ENCODE results near the gene TRIM56.
"Not testable (repeated sequence)": the region's sequence is repeated elsewhere in the genome, so short reads cannot be mapped to it uniquely, and the experiment has no call there.

TRIM56 gene

GRCh38 chr7:101103701-101104100, 18.4 kb downstream of the TRIM56 start:
- H3K27me3 ChIP-seq (ENCODE audit: insufficient read depth, low read length); H3K27ac ChIP-seq (ENCODE audit: low read depth, low read length): not testable (repeated sequence)

DNA sequence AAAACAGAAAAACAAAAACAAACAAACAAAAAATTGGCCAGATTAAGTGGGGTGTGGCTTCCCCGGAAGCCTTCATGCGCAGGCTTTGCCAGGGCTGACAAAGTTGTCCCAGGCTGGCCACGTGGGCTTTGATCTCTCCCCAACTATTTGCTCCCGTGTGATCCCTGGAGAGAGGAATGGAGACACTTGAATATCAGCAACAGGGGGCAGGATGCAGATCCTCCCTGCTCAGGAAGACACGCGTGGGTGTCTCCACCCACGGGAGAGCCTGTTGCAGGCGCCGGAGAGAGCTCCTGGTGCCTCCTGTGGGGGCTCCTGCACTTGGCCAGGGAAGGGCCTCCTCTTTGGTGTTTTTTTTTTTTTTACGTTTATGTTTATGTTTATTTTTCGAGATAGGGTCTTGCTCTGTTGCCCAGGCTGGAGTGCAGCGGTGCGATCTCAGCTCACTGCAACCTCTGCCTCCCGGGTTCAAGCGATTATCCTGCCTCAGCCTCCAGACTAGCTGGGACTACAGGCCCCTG, 19.0 kb downstream of the TRIM56 start:
- Histone ChIP-seq H3K4me1 (ENCODE audit: insufficient read depth, low read length) (peaks cover 11% of the 10 kb centered on the region; the same call in 1 of the 2 replicates), H3K4me3 (ENCODE audit: low read length) (no peak overlapping the region), H3K27ac (ENCODE audit: low read depth, low read length) (no peak overlapping the region), H3K9ac (ENCODE audit: low read depth, low read length) (no peak overlapping the region), H3K27me3 (ENCODE audit: insufficient read depth, low read length) (no peaks in the 10 kb centered on the region), H3K9me3 (ENCODE audit: insufficient read depth, low read depth, low read length) (no peaks in the 10 kb centered on the region), H3K36me3 (ENCODE audit: insufficient read depth, low read length) (no peaks in the 10 kb centered on the region)
- 82% methylated on average over 15 of the region's 15 CpGs for WGBS

More at GRCh38 chr7:101103701-101104100, 18.4 kb downstream of the TRIM56 start:
- 93% methylated on average over 10 of the region's 10 CpGs for WGBS
- peaks cover 12% of the 10 kb centered on the region; the same call in 1 of the 2 replicates for H3K4me1 ChIP-seq (ENCODE audit: insufficient read depth, low read length)
- not testable (repeated sequence) for H3K4me3 ChIP-seq (ENCODE audit: low read length); H3K36me3 ChIP-seq (ENCODE audit: insufficient read depth, low read length); H3K9ac ChIP-seq (ENCODE audit: low read depth, low read length); H3K9me3 ChIP-seq (ENCODE audit: insufficient read depth, low read depth, low read length)

DNA sequence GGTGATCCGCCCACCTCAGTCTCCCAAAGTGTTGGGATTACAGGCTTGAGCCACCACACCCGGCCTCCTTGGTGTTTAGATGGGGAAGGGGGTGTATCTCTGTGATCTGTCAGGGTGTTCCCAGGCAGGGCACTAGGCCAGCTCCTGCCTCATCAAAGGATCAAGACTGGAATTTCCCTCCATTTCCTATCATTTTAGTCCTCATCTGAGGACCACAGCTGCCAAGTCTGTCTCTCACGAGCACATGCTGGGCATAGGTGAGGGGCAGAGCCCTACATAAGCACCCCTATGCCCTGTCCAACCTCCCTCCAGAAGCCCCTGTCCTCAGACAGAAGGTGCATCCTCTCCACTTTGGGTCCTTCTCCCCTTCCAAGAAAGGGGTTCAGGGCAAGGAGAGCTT, 19.5 kb downstream of the TRIM56 start:
- Histone ChIP-seq H3K27ac (ENCODE audit: low read depth, low read length) (no peak overlapping the region), H3K9ac (ENCODE audit: low read depth, low read length) (no peak overlapping the region), H3K4me1 (ENCODE audit: insufficient read depth, low read length) (peaks cover 7% of the 10 kb centered on the region; the same call in 1 of the 2 replicates), H3K4me3 (ENCODE audit: low read length) (no peak overlapping the region), H3K27me3 (ENCODE audit: insufficient read depth, low read length) (no peaks in the 10 kb centered on the region), H3K9me3 (ENCODE audit: insufficient read depth, low read depth, low read length) (no peaks in the 10 kb centered on the region), H3K36me3 (ENCODE audit: insufficient read depth, low read length) (no peaks in the 10 kb centered on the region)
- WGBS, result 90% methylated on average over 3 of the region's 3 CpGs

DNA sequence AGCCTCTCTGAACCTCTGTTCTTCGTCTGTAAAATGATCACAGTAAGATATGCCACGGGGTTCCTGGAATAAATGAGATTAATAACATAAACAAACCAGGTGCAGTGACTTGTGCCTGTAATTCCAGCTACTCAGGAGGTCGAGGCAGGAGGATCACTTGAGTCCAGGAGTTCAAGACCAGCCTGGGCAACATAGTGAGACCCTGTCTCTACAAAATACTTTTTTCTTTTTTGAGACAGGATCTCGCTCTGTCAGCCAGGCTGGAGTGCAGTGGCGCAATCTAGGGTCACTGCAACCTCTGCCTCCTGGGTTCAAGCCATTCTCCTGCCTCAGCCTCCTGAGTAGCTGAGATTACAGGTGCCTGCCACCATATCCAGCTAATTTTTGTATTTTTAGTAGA, 20.0 kb downstream of the TRIM56 start:
- not testable (repeated sequence) for H3K27ac ChIP-seq (ENCODE audit: low read depth, low read length); H3K9me3 ChIP-seq (ENCODE audit: insufficient read depth, low read depth, low read length); H3K36me3 ChIP-seq (ENCODE audit: insufficient read depth, low read length); H3K27me3 ChIP-seq (ENCODE audit: insufficient read depth, low read length); H3K4me1 ChIP-seq (ENCODE audit: insufficient read depth, low read length); H3K4me3 ChIP-seq (ENCODE audit: low read length); H3K9ac ChIP-seq (ENCODE audit: low read depth, low read length)
- 95% methylated on average over 5 of the region's 5 CpGs for WGBS

DNA sequence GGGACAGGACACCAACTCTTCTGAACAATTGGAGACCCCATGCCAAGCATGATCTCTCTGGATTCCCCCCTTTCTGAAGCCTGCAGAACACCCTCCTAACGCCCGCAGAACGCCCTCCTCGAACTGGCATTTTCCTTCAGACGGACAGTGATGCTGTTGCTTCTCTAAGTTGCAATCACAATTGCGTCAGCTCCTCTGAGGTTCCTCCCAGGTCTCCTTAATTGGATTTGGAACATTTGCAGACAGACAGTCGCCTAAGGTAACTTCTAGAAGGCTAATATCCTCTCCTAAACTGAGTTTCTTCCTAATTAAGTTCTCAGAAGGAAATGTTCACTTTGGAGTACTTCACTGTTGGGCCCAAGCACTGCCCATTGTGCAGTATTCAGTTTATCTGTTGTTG, 21.1 kb downstream of the TRIM56 start:
- Histone ChIP-seq H3K36me3 (ENCODE audit: insufficient read depth, low read length) (no peaks in the 10 kb centered on the region), H3K27me3 (ENCODE audit: insufficient read depth, low read length) (no peaks in the 10 kb centered on the region; the same call in 1 of the 2 replicates), H3K9me3 (ENCODE audit: insufficient read depth, low read depth, low read length) (no peaks in the 10 kb centered on the region), H3K4me3 (ENCODE audit: low read length) (no peak overlapping the region), H3K27ac (ENCODE audit: low read depth, low read length) (no peak overlapping the region), H3K4me1 (ENCODE audit: insufficient read depth, low read length) (no peaks in the 10 kb centered on the region), H3K9ac (ENCODE audit: low read depth, low read length) (no peak overlapping the region)
- 93% methylated on average over 7 of the region's 7 CpGs for whole genome bisulfite sequencing

GRCh38 chr7:101108330-101108857, 23.1 kb downstream of the TRIM56 start:
- WGBS, result 84% methylated on average over 16 of the region's 16 CpGs
- H3K27ac ChIP-seq (ENCODE audit: low read depth, low read length), result no peak overlapping the region
- H3K4me1 ChIP-seq (ENCODE audit: insufficient read depth, low read length), result no peaks in the 10 kb centered on the region
- no peak overlapping the region for H3K4me3 ChIP-seq (ENCODE audit: low read length)
- H3K9me3 ChIP-seq (ENCODE audit: insufficient read depth, low read depth, low read length), result no peaks in the 10 kb centered on the region
- no peak overlapping the region for H3K9ac ChIP-seq (ENCODE audit: low read depth, low read length)
- H3K27me3 ChIP-seq (ENCODE audit: insufficient read depth, low read length), result no peaks in the 10 kb centered on the region; the same call in 1 of the 2 replicates
- H3K36me3 ChIP-seq (ENCODE audit: insufficient read depth, low read length), result no peaks in the 10 kb centered on the region

DNA sequence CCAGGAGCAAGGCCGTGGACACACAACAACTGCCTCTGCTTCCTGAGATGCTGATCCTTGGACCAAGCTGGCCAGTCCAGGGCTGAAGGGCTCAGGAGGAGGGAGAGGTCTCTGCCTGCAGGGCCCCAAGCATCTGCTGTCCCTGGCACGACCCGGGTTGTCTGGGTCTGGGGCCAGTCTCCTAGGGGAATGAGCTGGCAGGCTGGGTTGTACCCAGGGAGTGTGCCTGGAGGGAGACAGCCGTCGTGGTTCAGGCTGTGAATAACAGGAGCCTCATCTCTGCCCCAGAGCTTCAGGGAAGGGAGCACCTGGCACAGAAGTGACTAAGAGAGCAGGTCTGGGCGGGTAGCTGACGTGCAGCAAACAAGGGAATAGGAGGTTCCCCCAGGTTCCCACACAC, 23.7 kb downstream of the TRIM56 start:
- Histone ChIP-seq H3K27ac (ENCODE audit: low read depth, low read length) (no peak overlapping the region), H3K36me3 (ENCODE audit: insufficient read depth, low read length) (no peaks in the 10 kb centered on the region), H3K27me3 (ENCODE audit: insufficient read depth, low read length) (no peaks in the 10 kb centered on the region; the same call in 1 of the 2 replicates), H3K4me3 (ENCODE audit: low read length) (no peak overlapping the region), H3K9ac (ENCODE audit: low read depth, low read length) (no peak overlapping the region), H3K9me3 (ENCODE audit: insufficient read depth, low read depth, low read length) (no peaks in the 10 kb centered on the region), H3K4me1 (ENCODE audit: insufficient read depth, low read length) (no peaks in the 10 kb centered on the region)
- WGBS, result 91% methylated on average over 7 of the region's 7 CpGs

- no peaks in the 10 kb centered on the region for H3K9me3 ChIP-seq (ENCODE audit: insufficient read depth, low read depth, low read length)
- no peaks in the 10 kb centered on the region for H3K36me3 ChIP-seq (ENCODE audit: insufficient read depth, low read length)
- H3K4me3 ChIP-seq (ENCODE audit: low read length), result no peak overlapping the region
- H3K9ac ChIP-seq (ENCODE audit: low read depth, low read length), result no peak overlapping the region
- H3K27me3 ChIP-seq (ENCODE audit: insufficient read depth, low read length), result no peaks in the 10 kb centered on the region; the same call in 1 of the 2 replicates
- no peak overlapping the region for H3K27ac ChIP-seq (ENCODE audit: low read depth, low read length)
- H3K4me1 ChIP-seq (ENCODE audit: insufficient read depth, low read length), result no peaks in the 10 kb centered on the region
- 94% methylated on average over 6 of the region's 6 CpGs for WGBS
Measured at GRCh38 chr7:101109368-101109767, 24.1 kb downstream of the TRIM56 start.

GRCh38 chr7:101111261-101111660, 26.0 kb downstream of the TRIM56 start:
- Histone ChIP-seq H3K27ac (ENCODE audit: low read depth, low read length) (no peak overlapping the region), H3K27me3 (ENCODE audit: insufficient read depth, low read length) (no peaks in the 10 kb centered on the region; the same call in 1 of the 2 replicates), H3K9me3 (ENCODE audit: insufficient read depth, low read depth, low read length) (no peaks in the 10 kb centered on the region), H3K4me3 (ENCODE audit: low read length) (no peak overlapping the region), H3K4me1 (ENCODE audit: insufficient read depth, low read length) (no peaks in the 10 kb centered on the region), H3K9ac (ENCODE audit: low read depth, low read length) (no peak overlapping the region), H3K36me3 (ENCODE audit: insufficient read depth, low read length) (no peaks in the 10 kb centered on the region)
- 85% methylated on average over 5 of the region's 5 CpGs for WGBS

DNA sequence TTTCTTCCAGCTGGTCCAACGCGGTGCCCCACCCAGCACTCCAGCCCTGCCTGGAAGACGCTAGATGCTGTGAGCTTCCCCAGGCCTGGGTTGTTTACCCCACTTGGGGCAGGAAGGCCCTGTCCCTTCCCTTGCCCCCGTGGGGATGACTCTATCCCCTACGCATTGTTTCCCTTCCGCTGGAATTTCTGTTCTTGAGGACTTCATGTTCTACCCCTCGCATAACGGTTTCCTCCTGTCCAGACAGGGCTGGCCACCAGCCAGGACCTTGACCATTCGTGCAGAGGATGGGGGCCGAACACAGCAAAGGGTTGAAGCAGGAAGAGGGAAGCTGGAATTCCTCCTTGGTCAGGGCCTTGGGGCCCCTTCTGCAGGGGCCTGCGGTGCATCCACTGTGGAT, 27.0 kb downstream of the TRIM56 start:
- H3K4me1 ChIP-seq (ENCODE audit: insufficient read depth, low read length), result no peaks in the 10 kb centered on the region
- H3K27me3 ChIP-seq (ENCODE audit: insufficient read depth, low read length), result no peaks in the 10 kb centered on the region; the same call in 1 of the 2 replicates
- no peaks in the 10 kb centered on the region for H3K9me3 ChIP-seq (ENCODE audit: insufficient read depth, low read depth, low read length)
- H3K4me3 ChIP-seq (ENCODE audit: low read length), result no peak overlapping the region
- no peak overlapping the region for H3K9ac ChIP-seq (ENCODE audit: low read depth, low read length)
- 89% methylated on average over 10 of the region's 11 CpGs for WGBS
- no peaks in the 10 kb centered on the region for H3K36me3 ChIP-seq (ENCODE audit: insufficient read depth, low read length)
- H3K27ac ChIP-seq (ENCODE audit: low read depth, low read length), result no peak overlapping the region

GRCh38 chr7:101113140-101113539, 27.9 kb downstream of the TRIM56 start:
- H3K9ac ChIP-seq (ENCODE audit: low read depth, low read length); H3K27me3 ChIP-seq (ENCODE audit: insufficient read depth, low read length); H3K9me3 ChIP-seq (ENCODE audit: insufficient read depth, low read depth, low read length); H3K27ac ChIP-seq (ENCODE audit: low read depth, low read length); H3K36me3 ChIP-seq (ENCODE audit: insufficient read depth, low read length); H3K4me1 ChIP-seq (ENCODE audit: insufficient read depth, low read length); H3K4me3 ChIP-seq (ENCODE audit: low read length): not testable (repeated sequence)
- WGBS, result 94% methylated on average over 7 of the region's 7 CpGs

- Histone ChIP-seq H3K4me3 (ENCODE audit: low read length) (no peak overlapping the region), H3K36me3 (ENCODE audit: insufficient read depth, low read length) (no peaks in the 10 kb centered on the region), H3K9me3 (ENCODE audit: insufficient read depth, low read depth, low read length) (no peaks in the 10 kb centered on the region), H3K27me3 (ENCODE audit: insufficient read depth, low read length) (no peaks in the 10 kb centered on the region; the same call in 1 of the 2 replicates), H3K27ac (ENCODE audit: low read depth, low read length) (no peak overlapping the region), H3K4me1 (ENCODE audit: insufficient read depth, low read length) (no peaks in the 10 kb centered on the region), H3K9ac (ENCODE audit: low read depth, low read length) (no peak overlapping the region)
- 92% methylated on average over 11 of the region's 11 CpGs for WGBS
Measured at GRCh38 chr7:101113836-101114235, 28.6 kb downstream of the TRIM56 start.
